GM23338 (cell line): ENCODE data around the gene ZFHX3. TPM values are rescaled to one million over a fixed set of nuclear protein-coding genes. Genes with fewer than 3 reads are reported as not detected.

Source experiments
- ATAC-seq: fragments of 200-7000 bp; cut with Tn5 transposase; 3 replicates; pipeline ENCODE4 v1.9.1; 2020
- DNase-seq: peaks from one replicate; pipeline ENCODE4 v3.0.0-alpha.2; 2015; ENCODE audit warnings: low spot score
- H2AFZ ChIP-seq: fragments of 200-600 bp; sonication (generic); 2 replicates; pipeline ENCODE4 v1.8.0; 2016; ENCODE audit warnings: antibody characterized with exemption, mild to moderate bottlenecking, moderate library complexity
- H3F3A ChIP-seq: fragments of 200-600 bp; sonication (generic); replicated peaks from 2 replicates; pipeline ENCODE4 v1.8.0; 2017; ENCODE audit warnings: antibody characterized with exemption, mixed run types, low read depth
- H3K27ac ChIP-seq: fragments of 200-600 bp; sonication (generic); 2 replicates; pipeline ENCODE4 v1.6.1; 2016; ENCODE audit warnings: low read depth
- H3K27me3 ChIP-seq: fragments of 200-600 bp; sonication (generic); 2 replicates; pipeline ENCODE4 v1.8.0; 2016; ENCODE audit warnings: mild to moderate bottlenecking, mixed run types, moderate library complexity; ENCODE audit not compliant: insufficient read depth
- H3K36me3 ChIP-seq: fragments of 200-600 bp; sonication (generic); 2 replicates; pipeline ENCODE4 v1.8.0; 2016; ENCODE audit warnings: mild to moderate bottlenecking; ENCODE audit not compliant: insufficient read depth
- H3K4me1 ChIP-seq: fragments of 200-600 bp; sonication (generic); 2 replicates; pipeline ENCODE4 v1.8.0; 2016; ENCODE audit warnings: mild to moderate bottlenecking, moderate library complexity; ENCODE audit not compliant: insufficient read depth
- H3K4me2 ChIP-seq: fragments of 200-600 bp; sonication (generic); 2 replicates; pipeline ENCODE4 v1.7.1; 2017; ENCODE audit warnings: mixed run types
- H3K4me3 ChIP-seq: fragments of 200-600 bp; sonication (generic); 2 replicates; pipeline ENCODE4 v1.6.1; 2016; ENCODE audit warnings: mixed run types
- H3K79me2 ChIP-seq: fragments of 200-600 bp; sonication (generic); replicated peaks from 2 replicates; pipeline ENCODE4 v1.8.0; 2017; ENCODE audit warnings: mild to moderate bottlenecking; ENCODE audit not compliant: insufficient read depth
- H3K9me2 ChIP-seq: fragments of 200-600 bp; sonication (generic); 2 replicates; pipeline ENCODE4 v1.8.0; 2017; ENCODE audit not compliant: insufficient read depth
- H4K20me1 ChIP-seq: fragments of 200-600 bp; sonication (generic); replicated peaks from 2 replicates; pipeline ENCODE4 v1.8.0; 2017; ENCODE audit warnings: mild to moderate bottlenecking; ENCODE audit not compliant: insufficient read depth
- H3K27ac Mint-ChIP-seq: 2 replicates; pipeline ENCODE4 v1.8.0; 2020; ENCODE audit warnings: inconsistent platforms, mild to moderate bottlenecking, moderate library complexity, mixed read lengths
- H3K27me3 Mint-ChIP-seq: 3 replicates; pipeline ENCODE4 v1.8.0; 2022; ENCODE audit warnings: low read depth, mild to moderate bottlenecking, moderate library complexity, mixed read lengths, inconsistent platforms; ENCODE audit not compliant: insufficient read depth, poor library complexity
- H3K36me3 Mint-ChIP-seq: 3 replicates; pipeline ENCODE4 v1.8.0; 2021; ENCODE audit warnings: low read depth, mild to moderate bottlenecking, inconsistent platforms, moderate library complexity, mixed read lengths
- H3K4me1 Mint-ChIP-seq: 3 replicates; pipeline ENCODE4 v1.8.0; 2020; ENCODE audit warnings: mild to moderate bottlenecking, inconsistent platforms, mixed read lengths
- H3K4me3 Mint-ChIP-seq: 3 replicates; pipeline ENCODE4 v1.8.0; 2021; ENCODE audit warnings: moderate library complexity, mild to moderate bottlenecking, inconsistent platforms, mixed read lengths
- H3K9me3 Mint-ChIP-seq: 3 replicates; pipeline ENCODE4 v1.8.0; 2020; ENCODE audit warnings: moderate library complexity, mild to moderate bottlenecking, inconsistent platforms, mixed read lengths
- ETS1 ChIP-seq: IDR thresholded peaks from 2 replicates; pipeline ENCODE4 v1.6.1; 2016; ENCODE audit warnings: antibody characterized with exemption
- ZNF114 ChIP-seq: fragments of 250-450 bp; sonication (Bioruptor Pico); IDR thresholded peaks from 2 replicates; pipeline ENCODE4 v1.5.0; 2020; ENCODE audit warnings: mild to moderate bottlenecking, moderate library complexity
- ZNF462 ChIP-seq: fragments of 250-450 bp; sonication (Bioruptor Pico); IDR thresholded peaks from 2 replicates; pipeline ENCODE4 v1.5.0; 2020; ENCODE audit warnings: mild to moderate bottlenecking, moderate library complexity
- polyA plus RNA-seq: library from polyadenylated mRNA; unstranded; fragments of >200 nt; fragmentation: Nextera tagmentation; extraction: Ambion mirVana; gene quantifications from 2 replicates; pipeline ENCODE4 v1.2.1, GENCODE V29; 2016
- total RNA-seq: library from RNA; depleted of rRNA; stranded (reverse); fragments of >200 nt; shearing (Covaris generic); gene quantifications from 2 replicates; pipeline ENCODE4 v1.2.3, GENCODE V29; 2014

ZFHX3 gene
- total and polyA plus RNA-seq, 2 experiments from 2014 or later: 1.0 to 1.5 TPM

- Histone ChIP-seq H3K9me2 (no peaks in the 10 kb centered on the region), H3F3A (no peaks in the 10 kb centered on the region), H4K20me1 (no peaks in the 10 kb centered on the region; the same call in 1 of the 2 replicates), H3K27me3 (no peaks in the 10 kb centered on the region), H3K36me3 (no peaks in the 10 kb centered on the region), H3K4me1 (peaks cover 4% of the 10 kb centered on the region; the same call in 1 of the 2 replicates), H2AFZ (no peak overlapping the region), H3K4me2 (no peak overlapping the region), H3K79me2 (no peaks in the 10 kb centered on the region), H3K27ac (no peak overlapping the region), H3K4me3 (no peak overlapping the region)
- Mint-ChIP-seq H3K27me3 (peaks cover 10% of the 10 kb centered on the region), H3K36me3 (no peaks in the 10 kb centered on the region), H3K4me3 (no peak overlapping the region), H3K9me3 (no peaks in the 10 kb centered on the region), H3K27ac (no peak overlapping the region), H3K4me1 (peaks cover 5% of the 10 kb centered on the region; the same call in 2 of the 3 replicates)
- DNase-seq (no peak), ATAC-seq (no peak)
- TF ChIP-seq ZNF462 (CRISPR knock-in tag) (no peak), ETS1 (no peak), ZNF114 (no peak)
Measured at GRCh38 chr16:72985148-72985941, 62.6 kb downstream of the ZFHX3 start.
